Loucy (cell line): ENCODE results near the gene PDK2.

Experiments used
- H2AFZ ChIP-seq: fragments of 200-600 bp; sonication (generic); 2 replicates; pipeline ENCODE4 v1.6.0; 2016; ENCODE audit warnings: antibody characterized with exemption, mild to moderate bottlenecking, low read length, moderate library complexity
- H3F3A ChIP-seq: fragments of 200-600 bp; 2 replicates; pipeline ENCODE4 v1.6.0; 2016; ENCODE audit warnings: antibody characterized with exemption, low read depth, mild to moderate bottlenecking
- H3K27me3 ChIP-seq: fragments of 200-600 bp; sonication (generic); 2 replicates; pipeline ENCODE4 v1.6.1; 2014; ENCODE audit warnings: low read length, mild to moderate bottlenecking; ENCODE audit not compliant: insufficient read depth, poor library complexity, severe bottlenecking
- H3K36me3 ChIP-seq: fragments of 200-600 bp; sonication (generic); 2 replicates; pipeline ENCODE4 v1.6.1; 2016; ENCODE audit warnings: low read length; ENCODE audit not compliant: insufficient read depth
- H3K4me1 ChIP-seq: fragments of 200-600 bp; sonication (generic); 2 replicates; pipeline ENCODE4 v1.5.1; 2014; ENCODE audit warnings: low read length, mild to moderate bottlenecking; ENCODE audit not compliant: insufficient read depth, poor library complexity, severe bottlenecking
- H3K4me2 ChIP-seq: fragments of 200-600 bp; sonication (generic); 2 replicates; pipeline ENCODE4 v1.6.0; 2014; ENCODE audit warnings: antibody characterized with exemption, low read length, low read depth, mild to moderate bottlenecking; ENCODE audit not compliant: poor library complexity, severe bottlenecking
- H3K4me3 ChIP-seq: fragments of 200-600 bp; sonication (generic); 2 replicates; pipeline ENCODE4 v1.5.1; 2014; ENCODE audit warnings: low read length, mild to moderate bottlenecking, mixed read lengths; ENCODE audit not compliant: poor library complexity, severe bottlenecking
- H3K79me2 ChIP-seq: fragments of 200-600 bp; sonication (generic); 2 replicates; pipeline ENCODE4 v1.6.1; 2014; ENCODE audit warnings: low read length; ENCODE audit not compliant: insufficient read depth
- H3K9ac ChIP-seq: fragments of 200-600 bp; sonication (generic); 2 replicates; pipeline ENCODE4 v1.6.0; 2014; ENCODE audit warnings: mild to moderate bottlenecking, low read depth, low read length, moderate library complexity; ENCODE audit not compliant: poor library complexity, severe bottlenecking
- H3K9me2 ChIP-seq: fragments of 200-600 bp; sonication (generic); replicated peaks from 2 replicates; pipeline ENCODE4 v1.6.1; 2016; ENCODE audit warnings: low read depth, low read length, mixed read lengths
- H3K9me3 ChIP-seq: fragments of 200-600 bp; sonication (generic); 2 replicates; pipeline ENCODE4 v1.6.1; 2014; ENCODE audit warnings: mild to moderate bottlenecking, antibody characterized with exemption, low read length, low read depth; ENCODE audit not compliant: insufficient read depth
- H4K20me1 ChIP-seq: fragments of 200-600 bp; sonication (generic); 2 replicates; pipeline ENCODE4 v1.6.0; 2014; ENCODE audit warnings: antibody characterized with exemption, low read length, mild to moderate bottlenecking; ENCODE audit not compliant: insufficient read depth, poor library complexity, severe bottlenecking
- CTCF ChIP-seq: fragments of 200-600 bp; sonication (generic); conservative IDR thresholded peaks from 2 replicates; pipeline ENCODE4 v1.5.1; 2014; ENCODE audit warnings: mild to moderate bottlenecking, antibody characterized with exemption, low read length
- EZH2phosphoT487 ChIP-seq: fragments of 200-600 bp; IDR thresholded peaks from 2 replicates; pipeline ENCODE4 v1.6.1; 2018; ENCODE audit warnings: antibody characterized with exemption, mild to moderate bottlenecking, moderate library complexity, borderline replicate concordance

The PDK2 gene

GRCh38 chr17:50111673-50112655 is 16.8 kb downstream of the PDK2 start:
- Histone ChIP-seq H3K9me2 (no peaks in the 10 kb centered on the region), H3K36me3 (peaks cover 7% of the 10 kb centered on the region; the same call in 1 of the 2 replicates), H3K4me3 (no peak overlapping the region), H4K20me1 (no peaks in the 10 kb centered on the region), H3K4me2 (no peak overlapping the region), H3K9me3 (no peaks in the 10 kb centered on the region), H3K79me2 (no peaks in the 10 kb centered on the region), H3K4me1 (no peaks in the 10 kb centered on the region), H3K9ac (no peak overlapping the region), H3K27me3 (no peaks in the 10 kb centered on the region), H3F3A (no peaks in the 10 kb centered on the region), H2AFZ (no peak overlapping the region)
- TF ChIP-seq CTCF (no peak), EZH2phosphoT487 (no peak)

GRCh38 chr17:50112694-50113093 is 17.5 kb downstream of the PDK2 start:
- TF ChIP-seq EZH2phosphoT487: no peak
- no peak for TF ChIP-seq CTCF
- no peaks in the 10 kb centered on the region for H3K79me2 ChIP-seq
- H3K9me3 ChIP-seq: no peaks in the 10 kb centered on the region
- no peak overlapping the region for H3K4me3 ChIP-seq
- no peak overlapping the region for H3K4me2 ChIP-seq
- H3K9ac ChIP-seq: no peak overlapping the region
- H3K36me3 ChIP-seq: peaks cover 6% of the 10 kb centered on the region; the same call in 1 of the 2 replicates
- no peaks in the 10 kb centered on the region for H3F3A ChIP-seq
- no peaks in the 10 kb centered on the region for H3K9me2 ChIP-seq
- H3K4me1 ChIP-seq: no peaks in the 10 kb centered on the region
- no peaks in the 10 kb centered on the region for H3K27me3 ChIP-seq
- H2AFZ ChIP-seq: no peak overlapping the region
- H4K20me1 ChIP-seq: no peaks in the 10 kb centered on the region

GRCh38 chr17:50113624-50114320 is 18.6 kb downstream of the PDK2 start:
- H3F3A ChIP-seq: no peaks in the 10 kb centered on the region
- H3K9me3 ChIP-seq: no peaks in the 10 kb centered on the region
- no peaks in the 10 kb centered on the region for H3K4me1 ChIP-seq

More at GRCh38 chr17:50113624-50114320, 18.6 kb downstream of the PDK2 start:
- H2AFZ ChIP-seq: no peak overlapping the region
- TF ChIP-seq CTCF: no peak
- no peak for TF ChIP-seq EZH2phosphoT487
- H3K4me3 ChIP-seq: no peak overlapping the region
- H3K4me2 ChIP-seq: no peak overlapping the region
- no peaks in the 10 kb centered on the region for H3K27me3 ChIP-seq
- H3K9me2 ChIP-seq: no peaks in the 10 kb centered on the region
- peaks cover 6% of the 10 kb centered on the region; the same call in 1 of the 2 replicates for H3K36me3 ChIP-seq
- H4K20me1 ChIP-seq: no peaks in the 10 kb centered on the region
- no peak overlapping the region for H3K9ac ChIP-seq
- no peaks in the 10 kb centered on the region for H3K79me2 ChIP-seq
